Stimulated activated naive CD4-positive, alpha-beta T cell (primary cell): ENCODE results near the gene PHOSPHO2.

Source experiments
- DNase-seq, 6 experiments: peaks; one replicate each; lab custom pipeline; 2025; lab: John Stamatoyannopoulos, UW

Gene PHOSPHO2

DNA sequence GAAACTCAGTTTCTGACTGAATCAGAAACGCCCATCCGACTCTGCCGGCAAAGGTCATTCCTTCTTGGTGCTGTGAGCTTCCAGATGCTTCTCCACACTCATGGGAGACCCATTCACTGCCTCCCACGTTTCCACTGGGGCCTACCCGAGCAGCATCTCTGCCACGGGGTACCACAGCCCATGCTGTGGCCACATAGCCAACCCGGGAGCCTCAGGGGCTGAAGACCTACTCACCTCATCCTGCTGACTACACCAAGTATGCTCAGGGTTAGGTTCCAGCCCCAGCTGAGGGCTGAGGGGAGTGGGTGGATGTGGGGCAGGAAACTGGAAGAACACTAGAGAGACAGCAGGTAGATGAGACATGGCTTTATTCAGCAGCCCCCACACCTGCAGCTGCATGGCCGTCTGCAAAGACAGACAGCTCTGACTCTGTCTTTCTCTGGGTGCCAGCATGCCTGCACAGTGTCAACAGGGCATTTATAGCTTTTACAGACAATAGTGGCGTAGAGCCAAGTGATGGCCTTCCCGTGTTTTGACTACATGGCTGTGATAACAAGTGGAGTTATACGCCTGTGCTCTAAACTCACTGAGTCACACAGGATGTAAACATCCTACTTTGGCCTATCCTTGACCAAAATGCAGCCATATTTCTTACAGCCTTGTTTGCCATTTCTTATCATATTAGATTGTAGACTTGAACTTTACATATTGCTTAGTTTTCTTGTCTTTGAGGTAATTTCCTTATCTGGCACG, 22.8 kb downstream of the PHOSPHO2 start:
- no peak for DNase-seq

DNA sequence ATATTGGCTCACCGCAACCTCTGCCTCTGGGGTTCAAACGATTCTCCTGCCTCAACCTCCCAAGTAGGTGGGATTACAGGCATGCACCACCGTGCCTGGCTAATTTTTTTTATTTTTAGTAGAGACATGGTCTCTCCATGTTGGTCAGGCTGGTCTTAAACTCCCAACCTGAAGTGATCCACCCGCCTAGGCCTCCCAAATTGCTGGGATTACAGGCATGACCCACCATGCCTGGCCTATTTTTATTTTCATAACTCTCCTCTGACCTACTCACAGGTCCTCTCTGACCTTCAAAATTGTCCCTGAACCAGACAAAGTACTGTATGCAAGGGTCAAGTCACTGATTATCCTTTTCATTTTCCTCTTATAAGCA, 23.4 kb downstream of the PHOSPHO2 start:
- DNase-seq = no peak

DNA sequence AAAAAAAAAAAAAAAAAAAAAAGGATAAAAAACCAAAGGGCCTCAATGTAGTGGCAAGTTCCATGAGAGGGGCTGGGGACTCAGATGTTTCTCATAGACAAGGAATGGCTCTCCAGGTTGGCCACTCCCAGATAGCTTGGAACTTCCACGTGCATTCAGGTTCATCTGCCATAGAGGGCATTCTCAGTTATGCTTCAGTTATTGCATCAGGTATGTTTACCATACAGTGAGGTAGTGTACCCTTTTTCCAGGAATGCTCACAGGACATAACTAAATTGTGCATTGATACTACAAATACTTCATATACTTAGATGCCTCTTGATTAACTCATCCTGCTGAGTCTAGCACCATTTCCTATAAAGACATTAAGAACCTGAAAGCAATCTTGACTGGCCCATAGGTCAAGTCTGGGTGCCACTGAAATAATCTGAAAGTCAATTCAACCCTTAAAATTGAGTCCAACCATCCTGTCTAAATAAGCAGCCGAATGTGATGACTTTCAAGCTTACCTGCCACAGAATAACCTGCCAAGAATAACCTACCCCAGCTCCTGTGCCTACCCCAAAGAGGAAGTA, 24.7 kb downstream of the PHOSPHO2 start:
- DNase-seq = no peak

DNA sequence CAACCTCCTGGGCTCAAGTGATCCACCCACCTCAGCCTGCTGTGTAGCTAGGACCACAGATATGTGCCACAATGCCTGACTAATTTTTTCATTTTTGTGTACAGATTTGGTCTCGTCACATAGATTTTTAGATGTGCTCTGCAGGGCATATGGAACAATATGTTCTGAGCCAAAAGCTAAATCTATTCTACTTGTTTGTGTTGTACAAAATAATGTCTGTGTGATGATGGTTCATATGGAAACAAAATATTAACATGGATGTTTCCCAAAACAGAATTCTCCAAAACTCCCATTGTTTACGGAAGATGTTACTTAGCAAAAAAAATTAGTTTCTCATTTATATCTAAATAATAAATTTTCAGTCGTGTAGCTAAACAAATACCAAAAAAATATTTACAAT, 26.7 kb downstream of the PHOSPHO2 start:
- DNase-seq = no peak

DNA sequence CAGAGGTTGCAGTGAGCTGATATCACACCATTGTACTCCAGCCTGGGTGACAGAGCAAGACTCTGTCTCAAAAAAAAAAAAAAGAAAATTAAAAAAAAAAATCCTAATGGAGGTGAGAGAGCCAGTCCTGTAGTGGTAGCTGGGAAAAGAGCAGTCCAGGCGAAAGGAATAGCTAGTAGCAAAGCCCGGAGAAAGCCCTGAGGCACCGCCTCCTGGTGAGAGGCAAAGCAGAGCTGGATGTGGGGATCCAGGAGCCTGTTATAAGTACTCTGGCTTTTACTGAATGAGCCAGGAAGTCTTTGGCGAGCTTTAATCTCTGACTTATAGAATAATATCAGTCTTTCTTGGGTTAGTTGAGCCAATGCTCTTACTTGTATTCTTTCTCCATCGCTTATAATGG, 32.8 kb downstream of the PHOSPHO2 start:
- DNase-seq = no peak

DNA sequence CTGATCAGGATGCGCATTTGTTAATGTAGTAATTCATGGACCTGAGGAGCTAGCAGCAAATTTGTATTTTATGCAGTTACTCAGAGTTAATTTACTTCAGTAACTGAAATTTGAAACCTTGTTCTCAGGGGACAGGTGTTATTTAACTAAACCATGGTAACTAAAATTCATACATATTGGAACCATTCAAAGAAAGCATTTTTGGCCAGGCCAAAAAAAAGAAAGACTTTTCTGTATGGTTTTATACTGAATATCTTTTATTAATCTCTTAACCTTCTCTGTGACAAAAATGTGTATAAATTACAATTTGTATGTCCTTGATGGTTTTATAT, 35.0 kb downstream of the PHOSPHO2 start:
- no peak for DNase-seq

DNA sequence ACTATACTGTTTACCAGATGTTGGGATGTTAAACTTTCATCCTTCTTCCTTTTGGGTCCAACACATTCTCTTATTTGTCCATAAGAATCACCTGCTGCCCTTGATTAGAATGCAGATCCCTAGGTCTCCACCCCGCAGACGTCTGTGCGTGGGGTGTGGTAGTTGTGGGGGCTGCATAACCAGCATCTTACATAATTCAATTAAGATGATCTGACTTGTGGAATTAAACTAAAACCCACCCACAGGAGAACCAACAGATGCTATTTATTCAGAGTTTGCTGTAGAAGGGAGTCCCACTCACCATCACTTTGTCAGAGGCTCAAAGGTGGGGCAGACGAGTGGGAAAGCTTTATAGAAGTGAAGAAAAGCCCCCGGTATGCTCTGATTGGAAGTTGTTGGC, 37.8 kb downstream of the PHOSPHO2 start:
- no peak for DNase-seq

DNA sequence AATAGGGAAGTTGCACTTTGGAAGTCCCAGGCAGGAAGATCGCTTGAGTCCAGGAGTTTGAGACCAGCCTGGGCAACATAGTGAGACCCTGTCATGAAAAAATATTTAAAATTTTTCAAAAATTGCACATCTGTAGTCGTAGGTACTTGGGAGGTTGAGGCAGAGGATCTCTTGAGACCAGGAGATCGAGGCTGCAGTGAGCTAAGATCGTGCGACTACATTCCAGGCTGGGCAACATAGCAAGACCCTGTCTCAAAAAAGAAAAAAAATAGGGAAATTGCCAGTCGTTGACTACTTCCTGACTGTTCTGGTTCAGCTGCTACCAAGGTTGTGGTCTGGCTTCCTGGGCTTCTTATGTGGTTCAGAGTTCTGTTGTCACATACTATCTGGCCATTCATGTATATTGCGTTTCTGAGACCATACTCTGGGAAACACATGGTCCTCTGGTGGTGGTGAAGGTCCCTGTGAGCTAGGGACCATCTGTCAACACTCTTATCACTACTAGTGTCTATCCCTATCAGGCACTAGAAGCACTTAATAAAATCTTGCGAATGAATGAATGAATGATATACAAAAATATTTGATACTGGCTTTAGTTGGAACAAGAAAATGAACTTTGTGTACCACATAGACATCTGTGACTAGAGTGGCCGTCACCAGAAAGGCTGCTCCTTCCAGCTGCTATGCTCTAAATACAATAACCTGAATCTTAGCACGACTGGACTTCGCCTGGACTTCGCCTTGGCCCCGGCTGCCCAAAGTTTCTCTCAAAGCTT, 38.5 kb downstream of the PHOSPHO2 start:
- DNase-seq = no peak

DNA sequence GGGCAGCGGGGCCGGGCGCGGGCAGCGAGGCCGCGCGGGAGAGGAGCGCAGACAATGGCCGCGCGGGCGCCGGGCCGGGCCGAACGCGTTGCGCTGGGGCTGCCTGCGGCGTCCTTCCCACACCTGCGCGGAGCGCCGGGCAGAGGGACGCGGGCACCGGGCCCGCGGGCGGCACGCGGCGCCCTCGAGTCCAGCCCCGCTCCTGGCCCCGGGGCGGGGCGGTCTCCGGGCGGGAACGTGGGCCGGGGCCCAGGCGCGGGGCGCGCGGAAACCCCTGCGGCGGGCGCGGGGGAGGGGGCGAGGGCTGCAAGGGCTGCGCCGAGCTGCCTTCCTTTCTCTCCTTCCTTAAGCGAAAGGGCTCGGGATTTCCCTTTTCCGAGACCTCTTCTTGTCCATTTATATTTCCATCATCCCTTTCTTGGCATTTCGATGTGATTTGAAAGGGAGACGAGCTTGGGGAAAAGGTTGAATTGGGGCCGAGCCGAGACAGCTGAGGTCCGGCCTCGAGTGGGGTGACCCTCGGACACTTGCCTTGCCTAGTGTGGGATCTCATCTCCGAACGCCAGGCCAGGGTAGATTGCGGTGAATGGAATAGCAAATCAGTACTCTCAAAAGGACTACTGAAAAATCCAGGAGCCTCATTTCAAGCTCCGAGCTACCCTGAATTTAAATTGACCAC, 40.0 kb downstream of the PHOSPHO2 start:
- no peak for DNase-seq

DNA sequence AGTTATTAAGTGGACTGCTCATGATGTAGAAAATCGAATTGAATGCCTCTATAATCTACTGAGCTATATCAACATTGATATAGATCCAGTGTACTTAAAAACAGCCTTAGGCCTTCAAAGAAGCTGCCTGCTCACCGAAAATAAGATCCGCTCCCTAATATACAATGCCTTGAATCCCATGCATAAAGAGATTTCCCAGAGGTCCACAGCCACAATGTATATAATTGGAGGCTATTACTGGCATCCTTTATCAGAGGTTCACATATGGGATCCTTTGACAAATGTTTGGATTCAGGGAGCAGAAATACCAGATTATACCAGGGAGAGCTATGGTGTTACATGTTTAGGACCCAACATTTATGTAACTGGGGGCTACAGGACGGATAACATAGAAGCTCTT, 41.4 kb downstream of the PHOSPHO2 start:
- no peak for DNase-seq

DNA sequence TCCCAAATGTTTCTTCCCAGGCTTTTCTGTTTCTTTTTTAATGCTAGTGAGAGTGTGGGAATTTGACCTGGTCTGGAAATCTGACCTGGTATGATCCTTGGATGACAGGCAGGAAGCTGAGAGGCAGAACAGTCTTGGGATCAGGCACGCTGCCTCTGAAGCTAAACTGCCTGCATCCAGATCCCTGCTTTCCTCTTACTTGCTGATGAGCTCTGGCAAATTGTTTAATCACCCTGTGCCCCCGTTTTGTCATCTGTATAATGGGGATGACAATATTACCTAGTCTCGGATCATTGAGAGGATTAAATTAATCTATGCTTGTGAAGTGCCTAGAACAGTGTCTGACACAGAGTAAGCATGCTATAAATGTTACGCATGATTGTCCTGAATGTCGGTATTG, 42.6 kb downstream of the PHOSPHO2 start:
- DNase-seq = no peak

DNA sequence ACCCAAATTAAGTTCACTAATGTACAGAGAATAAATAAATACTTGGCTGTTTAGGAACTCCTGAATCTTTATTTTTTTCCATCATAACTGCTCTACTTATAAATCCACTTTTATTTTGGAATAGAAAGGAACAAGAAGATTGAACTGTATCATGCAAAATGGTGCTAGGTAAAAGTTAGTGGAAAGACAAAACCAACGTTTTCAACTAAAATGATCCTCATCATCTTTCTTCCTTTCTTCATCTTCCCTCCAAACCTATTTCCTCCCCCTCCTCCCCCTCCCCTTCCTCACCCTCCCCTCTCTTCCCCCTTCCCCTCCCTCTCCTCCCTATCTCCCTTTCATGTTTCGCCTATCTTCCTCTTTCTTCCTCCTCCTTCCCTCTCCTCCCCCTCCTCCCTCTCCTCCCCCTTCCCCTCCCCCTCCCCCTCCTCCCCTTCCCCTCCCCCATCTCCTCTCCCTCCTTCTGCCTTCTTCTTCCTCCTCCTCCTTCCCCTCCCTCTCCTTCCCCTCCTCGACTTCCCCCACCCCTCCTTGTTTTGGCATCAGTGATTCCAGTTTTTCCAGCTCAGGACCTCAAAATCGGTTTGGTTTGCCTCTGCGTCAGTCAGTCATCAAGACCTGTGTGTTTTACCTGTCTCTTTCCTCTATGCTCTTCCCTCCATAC, 44.4 kb downstream of the PHOSPHO2 start:
- DNase-seq = no peak

DNA sequence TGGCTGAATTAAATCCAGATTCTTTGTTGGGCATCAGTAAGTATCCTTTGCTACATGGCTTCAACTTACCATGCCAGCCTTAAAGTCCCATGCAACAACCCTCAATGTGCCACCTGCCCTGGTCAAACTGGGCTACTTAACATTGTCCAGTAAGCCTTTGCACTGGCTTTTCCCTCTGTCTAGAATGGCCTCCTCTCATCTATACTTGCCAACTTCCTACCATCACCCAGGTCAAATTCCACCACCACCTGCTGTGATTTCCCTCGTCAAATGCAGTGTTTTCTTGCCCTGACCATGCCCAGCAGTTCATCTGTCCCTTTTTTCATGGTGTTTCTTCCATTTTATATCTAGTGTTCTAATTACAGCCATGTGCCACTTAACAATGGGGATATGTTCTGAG, 45.1 kb downstream of the PHOSPHO2 start:
- DNase-seq = no peak

DNA sequence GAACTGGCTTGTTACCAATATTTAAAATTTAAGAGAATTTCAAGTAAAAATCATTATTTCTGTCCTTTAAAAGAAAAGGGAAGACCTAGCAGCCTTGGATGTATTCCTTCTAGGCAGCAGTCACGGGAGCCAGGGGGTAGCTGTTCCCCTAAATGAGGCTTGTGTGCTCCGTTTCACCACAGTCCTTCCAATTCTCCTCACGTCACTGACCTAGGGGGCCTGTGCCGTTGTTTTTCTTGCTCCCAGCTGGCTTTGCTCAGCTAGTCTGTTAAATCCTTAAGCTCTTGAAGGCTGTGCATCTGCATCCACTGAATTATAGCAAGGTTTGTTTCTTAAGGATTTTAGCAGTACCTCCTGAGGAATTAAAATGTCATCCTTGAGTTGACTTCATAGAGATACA, 49.3 kb downstream of the PHOSPHO2 start:
- no peak for DNase-seq

DNA sequence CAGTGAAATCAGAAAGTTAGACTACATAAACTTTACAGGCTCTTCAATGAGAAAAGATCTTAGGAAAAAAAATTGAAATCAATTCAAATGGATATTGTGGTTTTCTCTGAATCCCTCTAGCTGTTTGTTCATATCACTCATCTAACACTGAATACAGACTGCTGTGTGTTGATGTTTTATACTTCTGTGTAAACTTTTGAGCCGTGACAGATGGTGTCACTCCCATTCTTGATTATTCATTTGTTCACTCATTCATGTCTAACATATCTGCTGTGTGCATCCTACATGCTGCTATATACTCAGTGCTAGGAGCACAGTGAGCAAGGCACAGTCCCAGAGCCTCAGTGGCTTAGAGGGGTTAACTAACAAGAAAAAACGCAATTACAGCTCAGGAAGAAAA, 52.0 kb downstream of the PHOSPHO2 start:
- no peak for DNase-seq

DNA sequence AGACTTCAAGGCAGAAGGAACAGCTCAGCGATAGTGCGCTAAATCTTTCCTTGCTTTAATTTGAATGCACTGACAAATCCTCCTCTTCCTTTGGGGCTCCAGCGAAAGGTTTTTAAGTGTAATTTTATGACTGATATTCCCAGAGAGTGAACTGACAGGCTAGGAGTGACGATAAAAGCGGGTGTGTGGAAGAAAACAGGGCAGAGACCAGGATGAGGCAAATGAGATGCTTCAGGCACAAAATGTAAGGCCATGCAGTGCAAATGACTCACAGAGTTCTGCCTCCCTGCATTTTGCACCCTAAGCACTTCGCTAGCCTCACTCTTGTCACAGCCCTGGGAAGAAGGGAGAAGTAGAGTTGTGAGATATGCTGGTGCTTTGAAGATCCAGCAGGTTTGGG, 54.0 kb downstream of the PHOSPHO2 start:
- no peak for DNase-seq
